IPS DF 19.7 (cell line): ENCODE data around the gene CTRB2.

Experiments
- DNase-seq: peaks from one replicate; pipeline ENCODE4 v3.0.0-alpha.2; 2013; ENCODE audit warnings: low read depth, low spot score

The CTRB2 gene

GRCh38 chr16:75206749-75207451 lies at the start of gene CTRB2:
TSS of gene CTRB2 (minus strand) at chr16:75207161. CDS start at chr16:75207141, 20 bp downstream.
- DNase-seq = no peak

GRCh38 chr16:75256059-75256571 lies 49.2 kb upstream of the CTRB2 start:
- no peak for DNase-seq

- no peak for DNase-seq
Measured at GRCh38 chr16:75254359-75254837, 47.4 kb upstream of the CTRB2 start.

GRCh38 chr16:75252946-75253911 lies 46.3 kb upstream of the CTRB2 start:
- peak; percentile 99 for DNase-seq

GRCh38 chr16:75252049-75252864 lies 45.3 kb upstream of the CTRB2 start:
- DNase-seq = no peak

GRCh38 chr16:75251280-75252048 lies 44.5 kb upstream of the CTRB2 start, which contains the start of gene BCAR1:
TSS of gene BCAR1 (minus strand) at chr16:75251624. CDS start at chr16:75251482, 142 bp downstream.
- no peak for DNase-seq

GRCh38 chr16:75250809-75251279 lies 43.9 kb upstream of the CTRB2 start:
- DNase-seq = no peak

- no peak for DNase-seq
Measured at GRCh38 chr16:75250089-75250808, 43.3 kb upstream of the CTRB2 start.

- no peak for DNase-seq
Measured at GRCh38 chr16:75249441-75249840, 42.5 kb upstream of the CTRB2 start.

GRCh38 chr16:75248536-75249380 lies 41.8 kb upstream of the CTRB2 start:
- no peak for DNase-seq

- no peak for DNase-seq
Measured at GRCh38 chr16:75248142-75248535, 41.2 kb upstream of the CTRB2 start.

- DNase-seq = no peak
Measured at GRCh38 chr16:75247249-75247648, 40.3 kb upstream of the CTRB2 start.

GRCh38 chr16:75246504-75247205 lies 39.7 kb upstream of the CTRB2 start:
- DNase-seq = no peak

GRCh38 chr16:75244844-75245758 lies 38.1 kb upstream of the CTRB2 start:
- DNase-seq = no peak

- no peak for DNase-seq
Measured at GRCh38 chr16:75244225-75244809, 37.4 kb upstream of the CTRB2 start.

GRCh38 chr16:75243667-75244224 lies 36.8 kb upstream of the CTRB2 start:
- DNase-seq = no peak
